GM19324 (cell line): ENCODE data around the gene ABHD6.

Experiments
- ATAC-seq: cut with Tn5 transposase; IDR thresholded peaks from one replicate; pipeline ENCODE4 v1.9.1; 2021; ENCODE audit warnings: mild to moderate bottlenecking, moderate library complexity; ENCODE audit not compliant: unreplicated experiment, low FRiP score

The ABHD6 gene

DNA sequence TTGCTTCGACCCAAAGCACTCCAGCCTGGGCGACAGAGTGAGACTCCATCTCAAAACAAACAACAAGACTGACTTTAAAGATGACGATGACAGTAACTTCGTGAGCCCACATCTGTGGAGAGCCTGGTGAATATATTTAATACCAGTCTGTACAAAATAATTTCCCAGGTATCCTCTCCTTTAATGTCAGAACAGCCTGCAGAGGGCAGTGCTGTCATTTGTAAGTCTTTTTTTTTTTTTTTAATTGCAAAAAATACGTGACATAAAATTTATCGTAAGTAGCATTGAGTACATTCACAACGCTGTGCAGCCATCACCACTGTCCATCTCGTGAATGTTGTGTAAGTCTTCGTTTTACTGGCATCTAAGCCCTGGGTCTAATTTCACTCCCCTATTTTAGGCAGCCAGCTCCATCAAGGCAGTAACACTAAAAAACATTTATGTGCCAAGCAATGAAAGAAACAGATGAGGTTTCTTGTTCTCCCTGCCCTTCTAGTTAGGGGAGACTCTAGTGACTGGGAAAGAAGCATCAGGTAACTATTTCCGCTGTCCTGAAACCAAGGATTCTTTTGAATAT lies 70.1 kb downstream of the ABHD6 start:
- no peak for ATAC-seq

DNA sequence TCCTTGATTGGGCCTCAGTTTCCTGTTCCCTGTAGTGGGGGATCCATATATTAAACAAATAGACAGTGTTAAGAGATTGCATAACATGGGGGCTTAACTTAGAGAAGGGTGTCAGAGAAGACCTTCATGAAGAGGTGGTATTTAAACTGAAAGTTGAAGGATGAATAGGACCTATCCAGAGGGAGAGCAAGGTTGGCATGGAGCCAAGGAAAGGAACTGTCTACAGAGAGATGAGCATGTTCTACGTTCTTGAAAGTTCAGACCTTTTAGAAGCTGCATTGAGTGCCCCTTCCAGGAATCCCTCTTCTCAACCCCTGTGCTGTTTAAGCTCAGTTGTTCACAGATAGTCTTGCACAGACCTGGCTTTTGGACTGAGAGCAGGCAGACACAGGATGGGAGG lies 71.1 kb downstream of the ABHD6 start:
- no peak for ATAC-seq

DNA sequence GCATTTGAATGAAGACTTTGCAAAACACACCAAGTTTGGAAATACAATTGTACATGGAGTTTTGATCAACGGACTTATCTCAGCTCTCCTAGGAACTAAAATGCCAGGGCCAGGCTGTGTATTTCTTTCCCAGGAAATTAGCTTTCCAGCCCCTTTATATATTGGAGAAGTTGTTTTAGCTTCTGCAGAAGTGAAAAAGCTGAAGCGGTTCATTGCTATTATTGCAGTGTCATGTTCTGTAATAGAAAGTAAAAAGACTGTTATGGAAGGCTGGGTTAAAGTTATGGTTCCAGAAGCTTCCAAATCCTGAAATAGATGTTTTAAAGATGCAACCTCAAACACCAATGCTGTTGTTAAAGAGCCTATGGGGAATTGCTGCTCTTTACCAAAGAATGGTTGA lies 80.2 kb downstream of the ABHD6 start:
- ATAC-seq, result no peak

DNA sequence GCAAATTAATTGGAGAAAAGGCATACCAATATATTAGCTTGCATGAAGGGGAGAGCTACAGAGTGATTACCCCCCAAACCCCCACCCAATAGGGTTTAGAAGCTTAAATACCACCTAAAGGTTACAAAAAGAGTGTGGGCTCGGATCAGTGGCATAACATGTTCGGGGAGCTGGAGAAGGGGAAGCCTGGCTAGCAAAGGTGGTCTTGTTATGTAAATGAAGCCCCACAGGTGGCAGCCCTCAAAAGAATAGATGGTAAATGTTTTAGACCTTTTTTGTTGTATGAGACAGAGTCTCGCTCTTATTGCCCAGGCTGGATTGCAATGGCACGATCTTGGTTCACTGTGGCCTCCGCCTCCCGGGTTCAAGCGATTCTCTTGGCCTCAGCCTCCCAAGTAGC lies 84.2 kb downstream of the ABHD6 start:
- ATAC-seq, result no peak

DNA sequence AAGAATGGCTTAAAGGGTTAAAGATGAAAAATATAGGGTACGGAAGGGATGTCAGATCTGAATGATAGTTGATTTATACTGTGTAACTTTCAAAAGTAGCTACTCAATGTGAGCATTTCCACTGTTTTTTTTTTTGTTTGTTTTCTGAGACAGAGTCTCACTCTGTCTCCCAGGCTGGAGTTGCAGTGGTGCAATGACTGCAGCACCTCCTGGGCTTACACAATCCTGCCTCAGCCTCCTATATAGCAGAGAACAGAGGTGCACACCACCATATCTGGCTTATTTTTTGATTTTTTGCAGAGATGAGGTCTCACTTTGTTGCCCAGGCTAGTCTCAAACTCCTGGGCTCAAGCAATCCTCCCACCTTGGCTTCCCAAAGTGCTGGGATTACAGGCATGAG lies 85.2 kb downstream of the ABHD6 start:
- no peak for ATAC-seq

DNA sequence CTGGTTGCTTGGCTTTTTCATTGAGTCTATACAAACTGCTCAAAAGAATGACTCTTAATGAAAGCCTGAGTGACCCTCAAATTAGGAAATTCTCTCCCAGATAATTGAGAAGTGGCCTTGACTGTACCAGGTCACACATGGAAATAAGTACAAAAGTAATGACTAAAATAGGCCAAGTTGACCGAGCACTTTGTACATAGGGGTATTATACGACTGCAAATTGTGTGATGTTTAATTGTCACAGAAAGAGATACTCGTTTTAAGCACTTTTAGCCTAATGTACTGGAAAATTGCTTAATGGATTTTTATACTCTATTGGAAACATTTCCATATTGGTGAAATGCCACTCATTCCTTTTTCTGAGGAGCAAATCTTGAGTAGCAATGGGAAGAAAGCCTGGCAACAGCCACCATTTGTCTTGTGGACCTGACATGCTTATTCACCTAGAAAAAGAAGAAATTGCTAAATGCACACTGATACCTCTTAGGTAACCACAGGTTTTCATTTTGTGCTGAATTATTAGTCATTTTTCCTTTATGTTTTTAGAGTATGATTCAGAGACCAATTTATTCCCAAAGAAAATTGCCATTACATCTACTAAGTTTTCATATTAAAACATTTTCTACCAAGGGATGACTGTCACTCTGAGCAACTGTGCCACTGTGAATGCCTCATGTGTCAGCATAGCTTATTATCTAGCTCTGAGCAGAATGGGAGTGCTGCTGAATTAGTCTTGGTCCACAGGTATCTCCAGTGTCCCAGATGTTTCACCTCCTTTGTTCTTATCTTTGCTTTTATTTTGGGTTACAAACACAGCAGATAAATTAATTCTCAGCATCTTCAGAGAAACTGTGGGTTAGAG lies 86.2 kb downstream of the ABHD6 start:
- ATAC-seq, result no peak

DNA sequence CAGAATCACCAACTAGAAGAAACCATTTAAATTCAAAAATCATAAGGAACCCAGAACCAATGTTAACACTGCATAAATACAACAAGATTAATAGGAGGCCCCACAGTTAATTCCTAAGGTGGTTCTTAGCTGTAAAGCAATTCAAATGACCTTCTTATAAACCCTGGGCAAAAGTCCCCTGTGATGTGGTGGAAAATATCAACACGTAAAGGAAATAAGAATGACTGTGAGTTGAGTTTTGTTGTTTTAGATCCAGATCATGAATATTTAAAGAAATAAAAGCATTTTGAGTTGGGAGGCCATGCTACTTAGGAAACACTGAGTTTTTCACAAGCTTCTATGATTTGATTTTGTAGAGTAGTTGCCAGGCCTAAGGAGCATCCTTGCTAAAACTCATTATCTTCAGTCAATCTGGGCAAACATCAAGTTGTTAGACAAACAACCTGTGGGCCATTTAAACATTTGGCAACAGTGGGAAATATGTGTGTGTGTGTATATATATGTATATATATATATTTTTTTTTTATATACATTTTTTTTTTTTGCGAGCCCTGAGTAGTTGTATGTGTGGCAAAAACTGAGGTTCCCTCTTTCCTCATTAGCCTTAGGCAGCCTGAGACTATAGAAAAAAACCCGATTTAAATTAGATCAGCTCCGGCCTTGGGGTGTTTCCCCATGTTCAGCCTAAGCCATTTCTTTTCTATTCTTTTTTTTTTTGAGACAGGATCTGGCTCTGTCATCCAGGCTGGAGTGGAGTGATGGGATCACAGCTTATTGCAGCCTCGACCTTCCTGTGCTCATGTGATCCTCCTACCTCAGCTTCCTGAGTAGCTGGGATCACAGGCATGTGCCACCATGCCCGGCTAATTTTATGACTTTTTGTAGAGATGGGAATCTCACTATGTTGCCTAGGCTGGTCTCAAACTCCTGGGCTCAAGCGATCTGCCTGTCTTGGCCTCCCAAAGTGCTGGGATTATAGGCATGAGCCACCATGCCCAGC lies 87.1 kb downstream of the ABHD6 start:
- ATAC-seq, result no peak

DNA sequence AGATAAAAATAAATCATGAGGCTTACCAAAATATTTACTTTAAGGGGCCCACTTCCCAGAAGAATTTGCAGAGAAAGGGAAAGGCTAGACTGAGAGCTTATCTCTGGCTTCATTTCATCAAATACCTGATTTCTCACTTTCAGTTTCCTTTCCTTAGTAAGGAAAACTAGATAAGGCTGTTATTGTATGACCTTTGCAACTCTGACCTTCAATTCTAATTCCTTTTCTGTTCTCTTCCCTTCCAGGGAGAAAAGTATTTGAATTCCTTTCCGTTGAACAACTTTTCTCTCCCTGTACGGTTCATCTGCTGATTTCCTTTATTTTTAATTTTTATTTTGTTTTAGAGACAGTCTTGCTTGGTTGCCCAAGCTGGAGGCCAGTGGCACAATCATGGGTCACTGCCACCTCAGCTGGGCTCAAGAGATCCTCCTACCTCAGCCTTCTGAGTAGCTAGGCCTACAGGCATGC lies 88.0 kb downstream of the ABHD6 start:
- ATAC-seq, result no peak

DNA sequence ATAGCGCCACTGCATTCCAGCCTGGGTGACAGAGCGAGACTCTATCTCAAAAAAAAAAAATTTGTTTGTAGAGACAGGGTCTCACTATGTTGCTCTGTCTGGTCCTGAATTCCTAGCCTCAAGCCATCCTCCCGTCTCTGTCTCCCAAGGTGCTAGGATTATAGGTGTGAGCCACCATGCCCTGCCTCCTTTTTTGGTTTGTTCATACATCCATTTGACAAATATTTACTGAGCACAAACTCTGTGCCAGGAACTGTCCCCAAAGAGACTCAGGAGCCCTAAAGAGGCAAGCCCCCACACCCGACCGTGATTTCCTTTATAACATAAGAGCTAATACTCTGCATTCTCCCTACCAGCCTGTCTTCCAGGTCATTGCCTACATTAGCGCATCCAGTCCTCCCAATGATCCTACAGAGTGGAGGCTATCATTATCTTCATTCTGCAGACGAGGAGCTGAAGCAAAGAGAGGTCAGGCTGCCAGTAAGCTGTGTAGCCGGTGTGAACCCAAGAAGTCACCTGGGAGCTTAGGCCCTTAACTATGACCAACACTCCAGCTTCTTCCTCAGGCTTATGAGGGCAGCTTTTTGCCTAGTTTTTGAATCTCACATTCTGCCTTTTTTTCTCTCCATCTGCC lies 88.8 kb downstream of the ABHD6 start:
- no peak for ATAC-seq

DNA sequence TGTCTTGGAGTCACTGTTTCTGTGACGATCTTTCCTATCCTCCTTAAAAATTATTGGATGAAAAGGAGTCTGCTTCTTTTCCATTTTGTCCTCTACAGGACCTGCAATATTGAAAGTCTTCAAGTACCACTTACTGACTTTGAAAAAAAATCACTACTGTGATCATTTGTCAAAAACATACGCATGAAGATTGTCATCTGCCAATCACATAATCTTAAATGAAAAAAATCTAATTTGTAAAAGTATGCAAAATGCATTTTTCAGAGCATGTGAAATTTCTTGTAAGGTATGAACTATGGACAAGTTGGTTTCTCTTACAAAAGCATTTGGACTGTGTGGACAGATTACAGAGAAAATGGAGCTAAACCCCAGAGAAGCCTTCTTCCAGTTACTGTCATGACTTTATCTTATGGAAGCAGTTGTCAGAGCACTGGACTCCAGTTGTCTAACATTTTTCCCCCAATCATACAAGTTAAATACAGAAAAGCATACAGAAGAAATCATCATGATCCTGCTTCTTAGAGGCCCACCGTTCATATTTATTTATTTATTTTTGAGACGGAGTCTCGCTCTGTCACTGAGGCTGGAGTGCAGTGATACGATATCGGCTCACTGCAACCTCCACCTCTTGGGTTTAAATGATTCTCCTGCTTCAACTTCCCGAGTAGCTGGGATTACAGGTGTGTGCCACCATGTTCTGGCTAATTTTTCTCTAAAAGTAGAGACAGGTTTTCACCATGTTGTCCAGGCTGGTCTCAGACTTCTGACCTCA lies 91.7 kb downstream of the ABHD6 start:
- ATAC-seq, result no peak

DNA sequence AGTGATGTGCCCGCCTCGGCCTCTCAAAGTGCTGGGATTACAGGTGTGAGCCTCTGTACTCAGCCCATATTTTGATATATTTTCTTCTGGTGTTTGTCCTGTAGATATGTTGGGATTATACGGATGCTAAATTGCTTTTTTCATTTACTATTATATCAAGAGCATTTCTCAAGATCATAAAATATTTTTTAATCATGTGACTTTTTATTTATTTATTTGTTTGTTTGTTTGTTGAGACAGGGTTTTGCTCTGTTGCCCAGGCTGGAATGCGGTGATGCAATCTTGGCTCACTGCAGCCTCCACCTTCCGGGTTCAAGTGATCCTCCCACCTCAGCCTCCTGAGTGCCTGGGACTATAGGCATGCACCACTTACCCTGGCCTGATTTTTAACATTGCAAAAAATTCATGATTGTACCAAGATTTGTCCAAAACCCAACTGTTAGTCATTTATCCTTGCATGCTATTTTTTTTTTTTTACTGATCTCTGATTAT lies 92.4 kb downstream of the ABHD6 start:
- ATAC-seq, result no peak

DNA sequence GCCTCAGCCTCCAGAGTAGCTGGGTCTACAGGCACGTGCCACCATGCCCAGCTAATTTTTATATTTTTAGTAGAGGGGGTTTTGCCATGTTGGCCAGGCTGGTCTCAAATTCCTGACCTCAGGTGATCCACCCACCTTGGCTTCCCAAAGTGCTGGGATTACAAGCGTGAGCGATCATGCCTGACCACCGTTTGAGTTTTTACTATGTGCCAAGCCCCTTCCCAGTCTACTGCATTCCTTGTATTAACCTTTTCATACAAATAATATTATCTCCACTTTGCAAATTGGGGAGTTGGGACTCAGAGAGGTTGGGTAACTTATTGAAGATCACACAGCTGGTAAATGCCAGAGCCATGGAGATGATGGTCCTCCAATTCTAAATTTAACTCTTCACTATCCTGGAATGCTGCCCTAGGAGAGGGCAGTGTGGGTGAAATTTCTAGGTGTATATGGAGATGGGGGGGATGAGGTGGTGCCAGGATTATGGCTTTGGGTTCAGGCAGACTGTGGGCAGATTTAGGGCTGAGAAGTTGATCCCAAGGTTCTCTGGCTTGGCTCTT lies 94.1 kb downstream of the ABHD6 start:
- ATAC-seq, result no peak

DNA sequence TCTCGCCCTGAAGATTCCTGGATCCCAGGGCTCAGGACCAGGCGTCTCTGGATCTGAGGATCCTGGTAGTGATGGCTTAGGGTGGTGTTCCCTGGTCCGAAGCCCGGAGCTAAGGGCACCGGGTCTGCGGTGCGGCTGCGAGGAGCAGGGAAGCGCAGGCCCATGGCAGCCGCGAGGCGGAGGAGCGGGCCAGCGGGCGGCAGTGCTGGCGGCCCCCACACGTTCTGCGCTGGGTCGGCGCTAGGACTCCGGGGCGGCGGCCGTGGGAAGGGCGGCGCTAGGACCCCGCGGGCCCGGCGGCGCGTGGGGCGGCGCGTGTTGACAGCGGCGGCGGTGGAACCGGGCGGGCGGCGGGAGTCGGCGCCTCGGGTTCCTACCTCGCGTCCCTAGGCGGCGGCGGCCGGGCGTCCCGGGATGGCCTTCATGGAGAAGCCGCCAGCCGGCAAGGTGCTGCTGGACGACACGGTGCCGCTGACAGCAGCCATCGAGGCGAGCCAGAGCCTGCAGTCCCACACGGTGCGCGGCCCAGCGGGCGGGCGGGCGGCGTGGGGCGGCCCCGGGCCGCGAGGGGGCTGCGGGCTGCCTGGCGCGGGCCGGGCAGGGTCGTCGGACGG lies 95.1 kb downstream of the ABHD6 start, which contains the start of gene PXK:
PXK (plus strand) TSS at position 318 of the 614 bp plus-strand sequence; CDS start at position 415, 97 bp downstream.
- peak; percentile 93 for ATAC-seq

DNA sequence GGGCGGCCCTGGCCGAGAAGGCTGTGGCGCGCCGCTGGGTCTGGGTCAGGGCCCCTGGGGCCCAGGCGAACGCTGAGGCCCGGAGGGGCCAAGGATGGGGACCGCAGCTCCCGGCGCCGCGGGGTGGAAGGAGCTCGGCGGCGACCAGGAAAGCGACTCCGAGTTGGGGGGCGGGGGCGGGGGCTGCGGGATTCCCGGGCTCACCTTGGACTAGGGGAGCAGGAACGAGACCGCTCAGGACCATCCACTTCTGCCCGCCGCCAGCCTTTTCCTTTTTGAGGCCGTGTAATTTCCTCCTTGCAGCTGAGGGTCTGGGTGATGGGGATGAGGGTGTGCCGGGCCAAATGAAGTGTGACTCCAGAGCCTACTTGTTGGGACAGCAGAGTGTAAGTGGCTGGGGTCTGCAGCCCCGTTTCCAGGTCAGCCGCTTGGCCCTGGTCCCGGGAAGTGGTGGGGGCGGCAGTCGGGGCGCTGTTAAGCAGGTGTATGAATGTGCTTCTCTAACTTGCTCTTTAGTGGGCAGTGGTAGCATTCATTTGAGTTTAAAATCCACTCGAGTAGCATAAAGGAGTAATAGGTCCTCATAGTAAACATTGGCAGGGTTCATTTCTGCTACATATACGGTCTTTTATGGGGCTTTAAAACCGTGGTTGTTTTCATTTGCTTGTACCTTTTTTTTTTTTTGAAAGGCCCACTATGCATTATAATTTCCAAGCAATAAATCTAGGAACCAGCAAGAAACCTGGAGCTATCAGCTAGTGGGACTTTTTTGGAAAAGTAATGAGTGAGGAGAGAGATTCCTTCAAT lies 95.8 kb downstream of the ABHD6 start:
- peak; percentile 31 for ATAC-seq

DNA sequence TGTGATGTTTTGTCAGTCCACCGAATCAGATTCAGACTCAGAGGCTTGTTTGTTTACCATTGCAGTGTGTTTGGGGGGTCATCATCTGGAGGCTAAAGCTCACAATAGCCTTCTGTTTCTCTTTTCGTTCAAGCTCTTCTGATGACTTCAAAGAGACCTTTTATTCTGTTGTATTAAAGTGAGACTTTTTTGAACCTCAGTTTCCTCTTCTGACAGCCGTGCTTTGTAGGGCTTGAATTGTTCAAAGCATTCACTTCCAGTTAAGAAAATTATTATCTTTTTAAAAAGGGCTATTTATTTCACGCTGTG lies 96.4 kb downstream of the ABHD6 start:
- ATAC-seq, result no peak

DNA sequence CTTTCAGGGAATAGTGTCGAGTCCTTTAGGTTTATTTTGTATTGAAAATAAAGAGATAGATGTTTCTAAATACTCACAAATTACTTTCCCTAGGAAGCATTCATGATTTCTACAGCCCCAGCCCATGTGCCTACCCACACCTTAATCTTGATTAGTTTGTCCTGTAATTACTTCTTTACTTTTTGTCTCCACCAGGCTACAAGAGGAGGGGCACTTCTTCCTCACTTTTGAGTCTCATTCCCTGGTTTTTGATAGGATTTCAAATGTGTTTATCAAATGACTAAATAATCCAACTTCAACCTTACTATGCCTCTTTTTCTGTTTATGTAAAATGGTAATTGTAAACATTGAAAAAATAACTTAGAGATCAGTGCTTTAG lies 96.9 kb downstream of the ABHD6 start:
- no peak for ATAC-seq

DNA sequence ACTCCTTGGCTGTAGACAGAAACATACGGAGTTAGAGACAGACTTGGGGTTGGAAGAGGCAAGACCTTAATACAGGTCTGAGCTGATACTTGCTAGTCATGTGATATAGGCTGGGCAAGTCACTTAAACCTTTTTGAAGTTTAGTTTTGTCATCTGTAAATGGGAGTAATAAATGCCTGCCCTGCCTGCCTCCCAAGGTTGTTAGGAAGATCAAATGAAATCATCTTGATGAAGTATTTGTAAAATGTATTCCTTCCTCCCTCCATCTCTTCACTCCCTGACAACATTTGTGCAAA lies 98.0 kb downstream of the ABHD6 start:
- no peak for ATAC-seq

DNA sequence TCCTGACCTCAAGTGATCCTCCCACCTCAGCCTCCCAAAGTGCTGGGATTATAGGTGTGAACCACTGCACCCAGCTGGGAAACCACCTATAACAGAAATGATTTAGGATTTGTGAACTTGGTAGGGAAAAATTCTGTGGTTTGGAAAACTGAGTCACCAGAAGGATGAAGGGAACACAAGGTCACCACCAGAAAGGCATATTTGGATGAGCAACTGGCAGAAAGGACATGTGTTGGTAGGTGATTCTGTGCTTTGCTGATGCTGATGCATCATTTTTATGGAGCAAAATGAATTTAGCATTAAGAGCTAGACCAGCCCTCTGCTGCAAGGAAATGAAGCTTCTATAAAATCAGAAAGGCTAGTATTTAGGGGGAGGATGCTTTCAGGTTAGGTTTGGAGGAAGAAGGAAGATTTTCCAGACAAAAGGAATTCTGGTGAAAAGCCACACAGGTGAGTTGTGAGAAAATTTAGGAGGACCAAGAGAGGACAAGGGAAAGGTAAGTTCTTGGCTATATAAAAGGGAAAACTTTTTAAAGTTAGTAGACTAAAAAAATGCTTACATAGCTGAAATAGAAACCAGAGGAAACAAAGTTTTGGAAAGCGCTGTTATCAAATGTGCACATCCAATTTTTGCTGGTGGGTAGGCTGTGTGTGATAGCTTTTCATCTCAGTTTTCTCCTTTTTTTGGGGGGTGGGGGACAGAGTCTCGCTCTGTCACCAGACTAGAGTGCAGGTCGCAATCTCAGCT lies 98.7 kb downstream of the ABHD6 start:
- no peak for ATAC-seq
